Osteoblast (primary cell): ENCODE results near the gene CTNNA2. TPM values are rescaled to one million over a fixed set of nuclear protein-coding genes. Genes with fewer than 3 reads are reported as not detected.

Experiments
- DNase-seq: peaks from one replicate; pipeline ENCODE4 v3.0.0; 2011; ENCODE audit warnings: low spot score, mixed read lengths; ENCODE audit not compliant: insufficient read length; ENCODE audit errors: missing footprints
- H2AFZ ChIP-seq: 2 replicates; pipeline ENCODE4 v1.6.0; 2011; ENCODE audit warnings: mild to moderate bottlenecking, low read length
- H3K27ac ChIP-seq: 2 replicates; pipeline ENCODE4 v1.5.1; 2011; ENCODE audit warnings: mild to moderate bottlenecking, low read depth, low read length, moderate library complexity
- H3K27me3 ChIP-seq: 2 replicates; pipeline ENCODE4 v1.6.0; 2012; ENCODE audit warnings: mild to moderate bottlenecking, control low read depth, inconsistent platforms, low read length, moderate library complexity; ENCODE audit not compliant: insufficient read depth
- H3K36me3 ChIP-seq: 2 replicates; pipeline ENCODE4 v1.5.1; 2011; ENCODE audit warnings: mild to moderate bottlenecking, low read length, control low read depth, moderate library complexity; ENCODE audit not compliant: insufficient read depth
- H3K4me1 ChIP-seq: 2 replicates; pipeline ENCODE4 v1.5.1; 2011; ENCODE audit warnings: mild to moderate bottlenecking, low read length, control low read depth, moderate library complexity; ENCODE audit not compliant: insufficient read depth
- H3K4me2 ChIP-seq: 2 replicates; pipeline ENCODE4 v1.6.0; 2011; ENCODE audit warnings: mild to moderate bottlenecking, low read length; ENCODE audit not compliant: insufficient read depth
- H3K4me3 ChIP-seq: fragments of 200-600 bp; sonication (generic); 3 replicates; pipeline ENCODE4 v1.5.1; 2012; ENCODE audit warnings: mild to moderate bottlenecking, low read length, inconsistent platforms; ENCODE audit not compliant: insufficient read depth
- H3K79me2 ChIP-seq: 2 replicates; pipeline ENCODE4 v1.6.0; 2012; ENCODE audit warnings: mild to moderate bottlenecking, low read length, control low read depth, inconsistent platforms; ENCODE audit not compliant: insufficient read depth
- H3K9me3 ChIP-seq: 2 replicates; pipeline ENCODE4 v1.5.1; 2011; ENCODE audit warnings: low read depth, low read length, control low read depth
- H4K20me1 ChIP-seq: 2 replicates; pipeline ENCODE4 v1.6.0; 2012; ENCODE audit warnings: mild to moderate bottlenecking, low read length, control low read depth; ENCODE audit not compliant: insufficient read depth
- total RNA-seq: library from RNA; depleted of rRNA; stranded (reverse); fragments of >200 nt; gene quantifications from 2 replicates; pipeline ENCODE4 v1.2.3, GENCODE V29; 2012
- TF ChIP-seq, protein P1 (sequence below): IDR thresholded peaks from 2 replicates; pipeline ENCODE4 v1.5.1; 2011; ENCODE audit warnings: mild to moderate bottlenecking, low read depth, low read length, moderate library complexity; ENCODE audit errors: extremely low read depth

The CTNNA2 gene
- total RNA-seq, 1 donor, result not detected

DNA sequence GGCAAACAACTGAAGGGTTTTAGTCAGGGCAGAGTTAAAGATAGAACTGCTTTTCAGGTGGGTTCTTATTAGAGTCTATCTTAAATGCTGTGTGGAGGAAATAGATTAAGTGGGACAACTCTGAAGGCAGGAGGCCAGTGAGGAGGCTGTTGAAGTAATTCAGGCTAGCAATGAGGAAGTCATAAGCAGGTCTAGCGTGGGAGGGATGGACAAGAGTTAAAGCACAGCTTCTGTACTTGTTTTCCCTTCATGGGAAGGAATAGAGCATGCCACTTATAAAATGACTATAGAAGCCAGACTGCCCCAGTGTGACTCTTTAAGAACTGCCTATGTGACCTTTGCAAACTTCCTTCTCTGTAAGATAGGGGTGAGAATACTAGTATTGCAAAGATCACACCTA, 993.7 kb downstream of the CTNNA2 start:
- no peak overlapping the region for H3K27ac ChIP-seq
- H2AFZ ChIP-seq, result no peak overlapping the region
- no peaks in the 10 kb centered on the region for H3K36me3 ChIP-seq
- H3K4me3 ChIP-seq, result no peak overlapping the region
- no peak overlapping the region for H3K4me2 ChIP-seq
- H3K27me3 ChIP-seq, result no peaks in the 10 kb centered on the region
- no peaks in the 10 kb centered on the region for H3K9me3 ChIP-seq
- H3K4me1 ChIP-seq, result no peaks in the 10 kb centered on the region
- no peak for DNase-seq
- TF ChIP-seq, protein P1, sequence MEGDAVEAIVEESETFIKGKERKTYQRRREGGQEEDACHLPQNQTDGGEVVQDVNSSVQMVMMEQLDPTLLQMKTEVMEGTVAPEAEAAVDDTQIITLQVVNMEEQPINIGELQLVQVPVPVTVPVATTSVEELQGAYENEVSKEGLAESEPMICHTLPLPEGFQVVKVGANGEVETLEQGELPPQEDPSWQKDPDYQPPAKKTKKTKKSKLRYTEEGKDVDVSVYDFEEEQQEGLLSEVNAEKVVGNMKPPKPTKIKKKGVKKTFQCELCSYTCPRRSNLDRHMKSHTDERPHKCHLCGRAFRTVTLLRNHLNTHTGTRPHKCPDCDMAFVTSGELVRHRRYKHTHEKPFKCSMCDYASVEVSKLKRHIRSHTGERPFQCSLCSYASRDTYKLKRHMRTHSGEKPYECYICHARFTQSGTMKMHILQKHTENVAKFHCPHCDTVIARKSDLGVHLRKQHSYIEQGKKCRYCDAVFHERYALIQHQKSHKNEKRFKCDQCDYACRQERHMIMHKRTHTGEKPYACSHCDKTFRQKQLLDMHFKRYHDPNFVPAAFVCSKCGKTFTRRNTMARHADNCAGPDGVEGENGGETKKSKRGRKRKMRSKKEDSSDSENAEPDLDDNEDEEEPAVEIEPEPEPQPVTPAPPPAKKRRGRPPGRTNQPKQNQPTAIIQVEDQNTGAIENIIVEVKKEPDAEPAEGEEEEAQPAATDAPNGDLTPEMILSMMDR, result no peak
- no peaks in the 10 kb centered on the region for H3K79me2 ChIP-seq
- no peaks in the 10 kb centered on the region for H4K20me1 ChIP-seq

DNA sequence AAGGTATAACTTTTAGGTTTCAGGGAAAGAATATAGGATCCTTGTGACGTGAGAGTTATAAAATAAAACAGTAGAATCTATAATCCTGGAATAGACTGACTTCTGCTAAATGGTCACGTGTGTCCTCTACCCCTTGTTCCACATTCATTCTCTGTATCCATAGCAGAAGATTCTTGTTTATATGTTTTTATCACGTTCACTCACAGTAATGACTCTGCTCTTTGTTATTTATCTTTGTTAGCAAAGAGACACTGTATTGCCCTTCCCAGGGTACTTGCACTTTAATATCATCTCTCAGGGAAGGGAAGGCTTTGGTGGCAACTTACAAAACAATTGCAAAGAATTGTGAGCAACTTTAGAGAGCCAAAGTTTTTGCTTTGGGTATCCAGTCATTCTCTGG, 997.9 kb downstream of the CTNNA2 start:
- Histone ChIP-seq H2AFZ (no peak overlapping the region), H3K27me3 (no peaks in the 10 kb centered on the region), H3K79me2 (no peaks in the 10 kb centered on the region), H3K36me3 (no peaks in the 10 kb centered on the region), H3K4me1 (no peaks in the 10 kb centered on the region), H3K27ac (no peak overlapping the region), H3K9me3 (no peaks in the 10 kb centered on the region), H3K4me2 (no peak overlapping the region), H4K20me1 (no peaks in the 10 kb centered on the region), H3K4me3 (no peak overlapping the region)
- DNase-seq, result no peak
- TF ChIP-seq, protein P1, result no peak

DNA sequence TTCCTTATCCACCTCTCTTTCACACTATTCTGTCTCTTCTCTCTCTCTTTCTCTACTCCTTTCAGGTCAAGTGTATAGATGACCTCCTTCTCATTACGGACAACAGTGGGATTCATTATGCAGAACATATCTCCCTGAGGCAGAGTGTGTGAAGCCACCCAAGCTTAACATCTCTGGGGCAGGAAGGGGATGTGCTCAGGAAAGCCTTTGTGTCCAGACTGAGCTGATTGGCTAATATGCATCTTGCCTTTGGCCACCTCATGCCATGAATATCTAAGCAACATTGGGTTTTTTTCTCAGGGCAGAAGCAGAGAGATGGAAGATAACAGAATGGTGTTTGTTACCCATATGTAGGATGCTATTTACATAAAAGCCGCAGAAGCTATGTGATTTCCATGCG, 1003.1 kb downstream of the CTNNA2 start:
- Histone ChIP-seq H3K4me1 (no peaks in the 10 kb centered on the region), H3K27me3 (no peaks in the 10 kb centered on the region), H3K79me2 (no peaks in the 10 kb centered on the region), H3K4me2 (no peak overlapping the region), H3K9me3 (no peaks in the 10 kb centered on the region), H3K36me3 (no peaks in the 10 kb centered on the region), H2AFZ (no peak overlapping the region), H4K20me1 (no peaks in the 10 kb centered on the region), H3K4me3 (no peak overlapping the region), H3K27ac (no peak overlapping the region)
- DNase-seq, result no peak
- TF ChIP-seq, protein P1, result no peak

DNA sequence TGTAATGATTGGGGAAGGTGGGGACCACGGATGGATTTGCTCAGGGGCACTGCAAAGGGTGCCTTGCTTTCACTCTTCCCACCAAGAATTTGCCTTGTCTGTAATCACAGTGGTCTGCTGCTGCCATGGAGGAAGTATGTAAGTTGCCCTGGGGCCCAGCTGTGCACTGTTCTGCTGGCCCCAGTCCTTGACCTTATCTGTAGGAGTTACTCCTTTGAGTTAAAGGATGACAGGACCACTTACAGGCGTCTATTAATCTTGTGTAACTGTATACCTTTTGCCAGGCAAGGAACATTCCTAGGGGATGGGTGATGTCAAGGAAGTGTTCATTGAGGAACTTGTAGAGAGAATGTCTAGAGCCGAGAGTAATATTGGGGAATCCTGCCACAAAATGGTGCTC, 1004.5 kb downstream of the CTNNA2 start:
- Histone ChIP-seq H3K4me2 (no peak overlapping the region), H3K9me3 (no peaks in the 10 kb centered on the region), H3K4me1 (no peaks in the 10 kb centered on the region), H3K36me3 (no peaks in the 10 kb centered on the region), H3K27me3 (no peaks in the 10 kb centered on the region), H2AFZ (no peak overlapping the region), H3K79me2 (no peaks in the 10 kb centered on the region), H3K27ac (no peak overlapping the region), H4K20me1 (no peaks in the 10 kb centered on the region), H3K4me3 (no peak overlapping the region)
- TF ChIP-seq, protein P1, result no peak
- DNase-seq, result no peak
